ENCODE data around the gene HDDC2. TPM values are rescaled to one million over a fixed set of nuclear protein-coding genes. Genes with fewer than 3 reads are reported as not detected.
A peak's percentile ranks its signal among the peaks of the same experiment; 100 is the strongest.

HDDC2 gene
- total RNA-seq, 2 experiments from 2014 or later = 19.4 to 21.6 TPM

DNA sequence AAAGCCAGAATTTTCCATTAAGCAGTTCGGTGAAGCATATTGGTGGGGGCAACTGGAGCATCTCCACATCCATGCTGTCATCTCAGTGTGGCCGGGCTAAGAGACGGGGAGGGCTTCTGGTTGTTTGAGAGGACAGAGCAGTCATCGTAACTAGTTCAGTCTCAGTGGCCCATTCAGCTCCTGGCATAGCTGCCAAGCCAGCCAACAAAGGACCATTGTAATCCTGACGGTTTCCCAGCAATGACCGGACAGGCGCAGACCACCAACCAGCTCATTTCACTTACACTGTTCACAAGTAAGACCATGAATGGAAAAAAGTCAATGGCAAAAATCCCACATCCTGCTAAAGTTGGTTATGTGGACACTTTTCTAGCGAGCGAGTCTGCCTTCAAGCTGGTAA is 14.9 kb upstream of the HDDC2 start:
- no peaks in the 10 kb centered on the region for H3K36me3 Mint-ChIP-seq (ENCODE audit: low read depth)
- CTCF ChIA-PET = no interaction called here

DNA sequence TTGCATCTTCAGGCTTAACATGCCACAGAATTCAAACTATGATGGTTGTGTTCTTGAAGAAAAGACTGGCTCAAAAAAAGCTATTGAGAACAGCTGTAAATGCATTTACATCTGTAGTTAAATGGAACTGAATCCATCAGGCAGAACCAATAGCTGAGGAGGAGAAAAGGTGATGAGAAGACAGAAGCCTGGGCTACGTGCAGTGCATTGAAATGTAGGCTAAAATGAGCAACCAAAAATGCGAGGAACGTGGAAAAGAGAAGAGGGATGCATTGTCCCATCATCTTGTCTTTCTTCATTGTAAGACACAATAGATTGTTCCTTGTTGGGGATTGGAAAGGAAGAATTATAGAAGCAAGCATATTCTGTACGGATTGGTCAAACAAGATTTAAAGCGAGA is 13.8 kb upstream of the HDDC2 start:
- Histone ChIP-seq H3K4me3 (ENCODE audit: low read length) (no peak overlapping the region), H3K4me1 (ENCODE audit: insufficient read depth, low read length) (no peaks in the 10 kb centered on the region), H3K9me3 (ENCODE audit: control insufficient read depth in 1 of 2, insufficient read depth in 1 of 2, low read length in 2 of 2) (no peaks in the 10 kb centered on the region), H3K27ac (ENCODE audit: low read depth in 1 of 2, low read length in 2 of 2) (no peak overlapping the region), H3K27me3 (ENCODE audit: control insufficient read depth in 1 of 2, insufficient read depth in 2 of 2, low read length in 2 of 2) (peaks cover 0 to 12% of the 10 kb centered on the region in 2 experiments), H3K36me3 (ENCODE audit: insufficient read depth, low read length) (no peaks in the 10 kb centered on the region)
- peaks cover 16% of the 10 kb centered on the region for H3K27me3 Mint-ChIP-seq
- H3K36me3 Mint-ChIP-seq (ENCODE audit: low read depth) = no peaks in the 10 kb centered on the region
- ATAC-seq (ENCODE audit: poor library complexity) (no peak), DNase-seq (no peak)
- intact Hi-C loops (cut with DNase I, micrococcal nuclease) = no loop called here
- CTCF ChIA-PET = no interaction called here
- TF ChIP-seq, protein P1, sequence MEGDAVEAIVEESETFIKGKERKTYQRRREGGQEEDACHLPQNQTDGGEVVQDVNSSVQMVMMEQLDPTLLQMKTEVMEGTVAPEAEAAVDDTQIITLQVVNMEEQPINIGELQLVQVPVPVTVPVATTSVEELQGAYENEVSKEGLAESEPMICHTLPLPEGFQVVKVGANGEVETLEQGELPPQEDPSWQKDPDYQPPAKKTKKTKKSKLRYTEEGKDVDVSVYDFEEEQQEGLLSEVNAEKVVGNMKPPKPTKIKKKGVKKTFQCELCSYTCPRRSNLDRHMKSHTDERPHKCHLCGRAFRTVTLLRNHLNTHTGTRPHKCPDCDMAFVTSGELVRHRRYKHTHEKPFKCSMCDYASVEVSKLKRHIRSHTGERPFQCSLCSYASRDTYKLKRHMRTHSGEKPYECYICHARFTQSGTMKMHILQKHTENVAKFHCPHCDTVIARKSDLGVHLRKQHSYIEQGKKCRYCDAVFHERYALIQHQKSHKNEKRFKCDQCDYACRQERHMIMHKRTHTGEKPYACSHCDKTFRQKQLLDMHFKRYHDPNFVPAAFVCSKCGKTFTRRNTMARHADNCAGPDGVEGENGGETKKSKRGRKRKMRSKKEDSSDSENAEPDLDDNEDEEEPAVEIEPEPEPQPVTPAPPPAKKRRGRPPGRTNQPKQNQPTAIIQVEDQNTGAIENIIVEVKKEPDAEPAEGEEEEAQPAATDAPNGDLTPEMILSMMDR (IDR thresholded peaks at IDR 0.05) = no peak
- H3K27ac Mint-ChIP-seq = no peak overlapping the region
- no peak overlapping the region for H3K4me3 Mint-ChIP-seq
- H3K9me3 Mint-ChIP-seq = no peaks in the 10 kb centered on the region
- POLR2A ChIA-PET = no interaction called here
- H3K4me1 Mint-ChIP-seq (ENCODE audit: low read depth) = peaks cover 3% of the 10 kb centered on the region

More for the DNA sequence above, 14.9 kb upstream of the HDDC2 start:
- no peaks in the 10 kb centered on the region for H3K4me1 Mint-ChIP-seq (ENCODE audit: low read depth)
- intact Hi-C loops (cut with DNase I, micrococcal nuclease) = no loop called here
- POLR2A ChIA-PET = no interaction called here
- no peak overlapping the region for H3K4me3 Mint-ChIP-seq
- ATAC-seq (ENCODE audit: poor library complexity) = no peak
- H3K9me3 Mint-ChIP-seq = no peaks in the 10 kb centered on the region
- Histone ChIP-seq H3K4me1 (ENCODE audit: insufficient read depth, low read length) (no peaks in the 10 kb centered on the region), H3K4me3 (ENCODE audit: low read length) (no peak overlapping the region), H3K36me3 (ENCODE audit: insufficient read depth, low read length) (no peaks in the 10 kb centered on the region), H3K27me3 (ENCODE audit: control insufficient read depth in 1 of 2, insufficient read depth in 2 of 2, low read length in 2 of 2) (peaks cover 0 to 12% of the 10 kb centered on the region in 2 experiments), H3K9me3 (ENCODE audit: control insufficient read depth in 1 of 2, insufficient read depth in 1 of 2, low read length in 2 of 2) (no peaks in the 10 kb centered on the region), H3K27ac (ENCODE audit: low read depth in 1 of 2, low read length in 2 of 2) (no peak overlapping the region)
- no peak for DNase-seq
- H3K27ac Mint-ChIP-seq = no peak overlapping the region
- peaks cover 9% of the 10 kb centered on the region for H3K27me3 Mint-ChIP-seq
- TF ChIP-seq, protein P1 (IDR thresholded peaks at IDR 0.05) = no peak

DNA sequence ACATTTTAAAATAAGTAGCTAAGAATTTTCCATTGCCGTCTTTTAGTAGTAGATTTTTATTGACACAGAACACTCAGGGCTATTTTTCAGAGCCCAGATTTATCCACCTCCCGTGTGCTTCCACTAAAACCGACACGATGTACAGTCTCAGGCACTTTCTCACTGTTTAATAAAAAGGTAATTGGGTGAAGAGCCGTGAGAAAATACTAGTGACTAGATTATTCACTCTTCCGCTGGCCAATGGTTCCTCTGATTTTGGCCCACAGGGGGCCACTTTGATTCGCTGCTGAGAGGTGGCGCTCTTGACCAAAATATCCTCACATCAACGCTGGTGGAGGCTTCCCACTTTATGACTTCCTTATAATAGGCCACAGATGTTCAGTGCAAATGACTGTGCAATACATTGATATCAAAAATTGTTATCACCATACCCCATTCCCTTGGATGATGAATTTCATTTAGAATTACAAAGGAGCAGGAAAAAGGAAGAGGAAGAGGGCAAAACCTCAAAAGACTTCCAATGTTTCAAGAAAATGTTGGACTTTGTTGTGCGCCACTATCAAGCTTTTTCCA is 12.3 kb upstream of the HDDC2 start:
- no peak overlapping the region for H3K27ac ChIP-seq (ENCODE audit: low read depth in 1 of 2, low read length in 2 of 2)
- no peak overlapping the region for H3K4me3 ChIP-seq (ENCODE audit: low read length)
- H3K36me3 Mint-ChIP-seq (ENCODE audit: low read depth) = no peaks in the 10 kb centered on the region
- peaks cover 0 to 12% of the 10 kb centered on the region in 2 experiments for H3K27me3 ChIP-seq (ENCODE audit: control insufficient read depth in 1 of 2, insufficient read depth in 2 of 2, low read length in 2 of 2)
- H3K9me3 Mint-ChIP-seq = no peaks in the 10 kb centered on the region
- no peaks in the 10 kb centered on the region for H3K9me3 ChIP-seq (ENCODE audit: control insufficient read depth in 1 of 2, insufficient read depth in 1 of 2, low read length in 2 of 2)
- ATAC-seq (ENCODE audit: poor library complexity) = no peak
- H3K27me3 Mint-ChIP-seq = peaks cover 17% of the 10 kb centered on the region
- H3K4me1 ChIP-seq (ENCODE audit: insufficient read depth, low read length) = no peaks in the 10 kb centered on the region
- DNase-seq = peak in 8 of 14 experiments; percentile 11 to 66 (median 38)
- H3K4me3 Mint-ChIP-seq = no peak overlapping the region
- POLR2A ChIA-PET = no interaction called here
- CTCF ChIA-PET = interaction anchor here (0.6 to 1.3 kb wide), 2 partner anchors 438 to 657 kb away, joined by 3 to 5 read pairs; no protein-coding TSS in a partner anchor
- TF ChIP-seq, protein P1 (IDR thresholded peaks at IDR 0.05) = peak; percentile 53
- H3K4me1 Mint-ChIP-seq (ENCODE audit: low read depth) = peaks cover 3% of the 10 kb centered on the region
- no peaks in the 10 kb centered on the region for H3K36me3 ChIP-seq (ENCODE audit: insufficient read depth, low read length)
- H3K27ac Mint-ChIP-seq = no peak overlapping the region
- intact Hi-C loops (cut with DNase I, micrococcal nuclease) = loop anchor here (1.0 to 5.0 kb wide), 4 partner anchors 454 to 1878 kb away; partner anchors contain the start of gene HINT3 (in 1 of the 2)

All from CD4-positive, alpha-beta T cell (primary cell).